H54 (cell line): Measurements from ENCODE around the gene MUC16.
"Not testable (repeated sequence)": the region's sequence is repeated elsewhere in the genome, so short reads cannot be mapped to it uniquely, and the experiment has no call there.

ENCODE experiments used
- DNase-seq: peaks from one replicate; pipeline ENCODE4 v3.0.0; 2011; ENCODE audit warnings: low spot score, mixed read lengths; ENCODE audit not compliant: insufficient read length
- FAIRE-seq: peaks from 3 replicates; lab custom pipeline; 2011; peaks lifted over from hg19 to GRCh38; lab: Jason Lieb, UNC
- POLR2A ChIP-seq: IDR thresholded peaks from 2 replicates; pipeline ENCODE4 v1.6.1; 2011; ENCODE audit warnings: low read depth, mild to moderate bottlenecking, low read length

MUC16 gene

GRCh38 chr19:9009935-9010651 is at the start of gene MUC16:
Gene MUC16, minus strand, starts transcription at chr19:9010409.
- FAIRE-seq (no peak), DNase-seq (no peak)
- no peak for TF ChIP-seq POLR2A

- no peak for FAIRE-seq
- no peak for DNase-seq
- TF ChIP-seq POLR2A = no peak
Observed at GRCh38 chr19:9058905-9059667, 48.9 kb upstream of the MUC16 start.

- no peak for DNase-seq
- FAIRE-seq = no peak
- no peak for TF ChIP-seq POLR2A
Observed at GRCh38 chr19:9057505-9058258, 47.5 kb upstream of the MUC16 start.

GRCh38 chr19:9056131-9056530 is 45.9 kb upstream of the MUC16 start:
- not testable (repeated sequence) for DNase-seq, FAIRE-seq

GRCh38 chr19:9054765-9055164 is 44.6 kb upstream of the MUC16 start:
- no peak for FAIRE-seq
- no peak for DNase-seq

GRCh38 chr19:9054207-9054606 is 44.0 kb upstream of the MUC16 start:
- no peak for TF ChIP-seq POLR2A
- DNase-seq (no peak), FAIRE-seq (no peak)

More at GRCh38 chr19:9054765-9055164, 44.6 kb upstream of the MUC16 start:
- no peak for TF ChIP-seq POLR2A

GRCh38 chr19:9053674-9054073 is 43.5 kb upstream of the MUC16 start:
- FAIRE-seq, DNase-seq: not testable (repeated sequence)

GRCh38 chr19:9052894-9053293 is 42.7 kb upstream of the MUC16 start:
- no peak for FAIRE-seq
- TF ChIP-seq POLR2A = no peak
- DNase-seq = no peak

GRCh38 chr19:9046694-9047093 is 36.5 kb upstream of the MUC16 start:
- DNase-seq (no peak), FAIRE-seq (no peak)
- no peak for TF ChIP-seq POLR2A

- DNase-seq (no peak), FAIRE-seq (no peak)
- TF ChIP-seq POLR2A = no peak
Observed at GRCh38 chr19:9044449-9044848, 34.2 kb upstream of the MUC16 start.

- TF ChIP-seq POLR2A = no peak
- FAIRE-seq (no peak), DNase-seq (peak; percentile 38)
Observed at GRCh38 chr19:9043524-9043923, 33.3 kb upstream of the MUC16 start.

GRCh38 chr19:9041023-9041422 is 30.8 kb upstream of the MUC16 start:
- no peak for DNase-seq

GRCh38 chr19:9040131-9040530 is 29.9 kb upstream of the MUC16 start:
- no peak for FAIRE-seq

More at GRCh38 chr19:9041023-9041422, 30.8 kb upstream of the MUC16 start:
- no peak for TF ChIP-seq POLR2A
- no peak for FAIRE-seq

GRCh38 chr19:9039728-9040127 is 29.5 kb upstream of the MUC16 start:
- FAIRE-seq (no peak), DNase-seq (no peak)
- TF ChIP-seq POLR2A = no peak

More at GRCh38 chr19:9040131-9040530, 29.9 kb upstream of the MUC16 start:
- peak; percentile 30 for DNase-seq
- TF ChIP-seq POLR2A = no peak
